ENCODE results near the gene MBOAT2.

DNA sequence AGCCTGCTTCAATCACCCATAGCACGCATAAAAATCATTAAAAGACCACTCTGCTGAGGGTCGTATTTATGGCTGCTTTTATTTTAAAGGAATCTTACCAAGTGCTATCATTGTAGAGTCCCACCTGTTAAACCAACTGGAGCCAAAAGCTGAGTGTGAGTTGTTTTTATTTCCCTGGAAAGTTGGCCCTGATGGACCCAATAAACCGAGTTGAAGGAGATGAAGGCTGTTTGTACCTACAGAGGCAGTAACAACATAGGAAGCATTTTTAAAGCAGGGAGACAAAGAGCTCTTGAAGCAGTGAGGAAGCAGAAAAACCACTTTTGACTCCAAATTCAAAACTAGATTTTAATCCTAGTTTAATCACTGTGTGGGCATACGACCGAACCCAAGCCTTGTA is 6.4 kb downstream of the MBOAT2 start:
- TF ChIP-seq, protein P1, sequence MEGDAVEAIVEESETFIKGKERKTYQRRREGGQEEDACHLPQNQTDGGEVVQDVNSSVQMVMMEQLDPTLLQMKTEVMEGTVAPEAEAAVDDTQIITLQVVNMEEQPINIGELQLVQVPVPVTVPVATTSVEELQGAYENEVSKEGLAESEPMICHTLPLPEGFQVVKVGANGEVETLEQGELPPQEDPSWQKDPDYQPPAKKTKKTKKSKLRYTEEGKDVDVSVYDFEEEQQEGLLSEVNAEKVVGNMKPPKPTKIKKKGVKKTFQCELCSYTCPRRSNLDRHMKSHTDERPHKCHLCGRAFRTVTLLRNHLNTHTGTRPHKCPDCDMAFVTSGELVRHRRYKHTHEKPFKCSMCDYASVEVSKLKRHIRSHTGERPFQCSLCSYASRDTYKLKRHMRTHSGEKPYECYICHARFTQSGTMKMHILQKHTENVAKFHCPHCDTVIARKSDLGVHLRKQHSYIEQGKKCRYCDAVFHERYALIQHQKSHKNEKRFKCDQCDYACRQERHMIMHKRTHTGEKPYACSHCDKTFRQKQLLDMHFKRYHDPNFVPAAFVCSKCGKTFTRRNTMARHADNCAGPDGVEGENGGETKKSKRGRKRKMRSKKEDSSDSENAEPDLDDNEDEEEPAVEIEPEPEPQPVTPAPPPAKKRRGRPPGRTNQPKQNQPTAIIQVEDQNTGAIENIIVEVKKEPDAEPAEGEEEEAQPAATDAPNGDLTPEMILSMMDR (IDR thresholded peaks at IDR 0.05), result no peak
- TF ChIP-seq EZH2 (IDR thresholded peaks at IDR 0.05), result no peak
- no peak for TF ChIP-seq EZH2phosphoT487 (IDR thresholded peaks at IDR 0.05)

Measured in neural progenitor cell (in vitro differentiated cells).